MCF 10A (cell line): ENCODE data around the gene SIGLEC11. TPM values are rescaled to one million over a fixed set of nuclear protein-coding genes. Genes with fewer than 3 reads are reported as not detected.
A peak's percentile ranks its signal among the peaks of the same experiment; 100 is the strongest.
"Not testable (repeated sequence)": the region's sequence is repeated elsewhere in the genome, so short reads cannot be mapped to it uniquely, and the experiment has no call there.

Source experiments
- BruUV-seq: library from RNA; stranded (reverse); fragments of 400-500 nt; replicated peaks from 2 replicates; lab custom pipeline; 2021; lab: Mats Ljungman, UMichigan
- CTCF ChIA-PET: fragments of 300-600 bp; sonication (Branson Sonifier 250); formaldehyde crosslinking; extraction: SDS; loops from one replicate; lab custom pipeline; 2021; ENCODE audit warnings: antibody characterized with exemption, inconsistent platforms; lab: Yijun Ruan, JAX
- POLR2A ChIA-PET: fragments of 300-600, 350-650 bp; sonication (Branson Sonifier 250); formaldehyde crosslinking; extraction: SDS; loops from one replicate; lab custom pipeline; 2020; ENCODE audit warnings: antibody characterized with exemption, inconsistent platforms; lab: Yijun Ruan, JAX
- DNase-seq: peaks from one replicate; pipeline ENCODE4 v3.0.0-alpha.2; 2018; ENCODE audit not compliant: unreplicated experiment
- H3K27ac Mint-ChIP-seq: one replicate; pipeline ENCODE4 v1.8.0; 2022; ENCODE audit warnings: mild to moderate bottlenecking, low read depth, mixed read lengths; ENCODE audit not compliant: unreplicated experiment
- H3K27me3 Mint-ChIP-seq: one replicate; pipeline ENCODE4 v1.8.0; 2022; ENCODE audit warnings: mixed read lengths; ENCODE audit not compliant: insufficient read depth, unreplicated experiment
- H3K36me3 Mint-ChIP-seq: one replicate; pipeline ENCODE4 v1.8.0; 2022; ENCODE audit warnings: mild to moderate bottlenecking, moderate library complexity, mixed read lengths; ENCODE audit not compliant: insufficient read depth, unreplicated experiment
- H3K4me1 Mint-ChIP-seq: one replicate; pipeline ENCODE4 v1.8.0; 2022; ENCODE audit warnings: mixed read lengths; ENCODE audit not compliant: insufficient read depth, unreplicated experiment
- H3K4me3 Mint-ChIP-seq: one replicate; pipeline ENCODE4 v1.8.0; 2022; ENCODE audit warnings: mild to moderate bottlenecking, moderate library complexity, mixed read lengths; ENCODE audit not compliant: unreplicated experiment
- H3K9me3 Mint-ChIP-seq: one replicate; pipeline ENCODE4 v1.8.0; 2022; ENCODE audit warnings: mixed read lengths; ENCODE audit not compliant: unreplicated experiment
- intact Hi-C: fragments of 100-400 bp; cut with micrococcal nuclease; formaldehyde crosslinking; loops from 2 replicates; pipeline ENCODE4 v1.14.1; 2022
- total RNA-seq: library from RNA; stranded (reverse); gene quantifications from 2 replicates; pipeline ENCODE4 v1.2.3, GENCODE V29; 2022
- TF ChIP-seq, protein P1 (sequence below): fragments of 200-600 bp; IDR thresholded peaks from one replicate; pipeline ENCODE4 v1.8.0; 2022; ENCODE audit warnings: antibody characterized with exemption, mild to moderate bottlenecking; ENCODE audit not compliant: unreplicated experiment

The SIGLEC11 gene
- total RNA-seq, 1 experiment from 2014 or later = not detected

DNA sequence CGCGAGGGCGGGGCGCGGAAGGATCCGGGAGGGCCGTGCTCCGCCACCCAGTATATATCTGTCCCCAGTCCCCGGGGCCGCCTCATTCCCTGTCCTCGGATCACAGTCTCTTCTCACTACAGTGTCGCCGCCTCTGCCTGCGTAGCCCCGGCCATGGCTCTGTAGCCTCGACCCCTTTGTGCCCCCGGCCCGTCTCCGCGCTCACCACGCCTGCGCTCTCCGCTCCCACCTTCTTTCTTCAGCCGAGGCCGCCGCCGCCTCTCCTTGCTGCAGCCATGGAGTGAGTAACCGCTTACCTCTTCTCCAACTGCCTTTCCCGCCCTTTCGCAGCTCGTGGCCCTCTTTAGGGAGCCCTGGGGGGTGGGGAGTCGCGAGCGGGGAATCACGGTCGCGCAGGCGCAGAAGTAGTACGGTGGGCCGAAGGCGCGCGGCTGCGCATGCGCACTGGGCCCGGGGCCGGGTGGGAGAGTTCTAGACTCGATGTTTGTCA, 31.8 kb downstream of the SIGLEC11 start, which contains the start of the genes ATF5 and NUP62:
Gene ATF5, plus strand, starts transcription at position 85 of the 490 bp plus-strand sequence. CDS start 1,646 bp downstream, outside the sequence.
Gene NUP62, minus strand, starts transcription at position 384 of the 490 bp plus-strand sequence. CDS start 19,697 bp downstream, outside the sequence.
- peak within 1 kb of the TSS; percentile 85 for H3K4me3 Mint-ChIP-seq
- H3K9me3 Mint-ChIP-seq = no peaks in the 10 kb centered on the region
- peaks cover 72% of the 10 kb centered on the region for H3K36me3 Mint-ChIP-seq
- CTCF ChIA-PET = interaction anchor here (0.6 to 2.4 kb wide), 4 partner anchors 10 to 426 kb away, joined by 3 to 10 read pairs (median 3); no protein-coding TSS in a partner anchor
- intact Hi-C loops = loop anchor here (2.0 kb wide), 2 partner anchors 52 to 162 kb away; partner anchors contain the start of genes AKT1S1, AP2A1 and TBC1D17
- peaks cover 16% of the 10 kb centered on the region for H3K4me1 Mint-ChIP-seq
- H3K27me3 Mint-ChIP-seq = no peaks in the 10 kb centered on the region
- DNase-seq = peak; percentile 89
- POLR2A ChIA-PET = interaction anchor here (0.6 to 4.1 kb wide), 20 partner anchors 10 to 1136 kb away, joined by 3 to 35 read pairs (median 4); partner anchors contain the start of genes AKT1S1, ALDH16A1, GYS1 and KLK13
- TF ChIP-seq, protein P1, sequence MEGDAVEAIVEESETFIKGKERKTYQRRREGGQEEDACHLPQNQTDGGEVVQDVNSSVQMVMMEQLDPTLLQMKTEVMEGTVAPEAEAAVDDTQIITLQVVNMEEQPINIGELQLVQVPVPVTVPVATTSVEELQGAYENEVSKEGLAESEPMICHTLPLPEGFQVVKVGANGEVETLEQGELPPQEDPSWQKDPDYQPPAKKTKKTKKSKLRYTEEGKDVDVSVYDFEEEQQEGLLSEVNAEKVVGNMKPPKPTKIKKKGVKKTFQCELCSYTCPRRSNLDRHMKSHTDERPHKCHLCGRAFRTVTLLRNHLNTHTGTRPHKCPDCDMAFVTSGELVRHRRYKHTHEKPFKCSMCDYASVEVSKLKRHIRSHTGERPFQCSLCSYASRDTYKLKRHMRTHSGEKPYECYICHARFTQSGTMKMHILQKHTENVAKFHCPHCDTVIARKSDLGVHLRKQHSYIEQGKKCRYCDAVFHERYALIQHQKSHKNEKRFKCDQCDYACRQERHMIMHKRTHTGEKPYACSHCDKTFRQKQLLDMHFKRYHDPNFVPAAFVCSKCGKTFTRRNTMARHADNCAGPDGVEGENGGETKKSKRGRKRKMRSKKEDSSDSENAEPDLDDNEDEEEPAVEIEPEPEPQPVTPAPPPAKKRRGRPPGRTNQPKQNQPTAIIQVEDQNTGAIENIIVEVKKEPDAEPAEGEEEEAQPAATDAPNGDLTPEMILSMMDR = no peak
- peak within 1 kb of the TSS; percentile 90 for H3K27ac Mint-ChIP-seq
- TSS peak; percentile 86 for BruUV-seq

DNA sequence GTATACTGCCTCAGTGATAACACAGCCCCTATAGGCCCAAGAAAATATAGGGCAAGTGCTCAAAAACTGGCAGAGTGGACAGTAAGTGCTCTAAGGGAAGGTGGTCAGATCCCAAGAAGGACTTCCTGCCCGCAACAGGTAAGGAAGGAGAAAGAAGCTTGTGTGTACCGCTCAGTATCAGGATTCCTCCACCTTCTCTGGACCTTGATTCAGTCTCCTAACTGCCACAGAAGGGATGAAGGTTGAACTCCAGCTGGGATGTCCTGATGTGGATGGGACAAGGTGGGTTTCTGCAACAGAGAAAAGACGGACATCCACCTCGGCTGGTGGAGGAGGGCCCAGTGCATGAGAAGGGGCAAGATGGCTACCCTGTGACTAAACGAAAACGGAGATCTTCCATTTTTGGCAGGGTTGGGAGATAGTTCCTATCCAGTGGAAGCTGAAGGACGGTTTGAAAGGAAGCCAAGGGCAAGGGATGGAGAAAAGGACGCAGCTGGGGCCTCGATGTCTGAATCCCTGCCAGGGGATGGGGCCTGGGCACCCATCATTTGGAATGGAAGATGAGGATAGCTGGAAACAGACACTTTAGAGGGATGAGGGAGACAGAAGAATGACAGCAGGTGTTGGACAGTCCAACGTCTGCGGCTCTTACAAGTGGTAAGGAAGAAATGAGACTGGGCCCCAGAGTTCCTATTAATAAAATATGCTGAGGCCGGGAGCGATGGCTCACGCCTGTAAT, 33.3 kb downstream of the SIGLEC11 start:
- intact Hi-C loops = loop anchor here (2.0 kb wide), 2 partner anchors 51 to 161 kb away; partner anchors contain the start of genes AKT1S1, AP2A1 and TBC1D17
- H3K27ac Mint-ChIP-seq = peak overlapping the region; percentile 90
- BruUV-seq = no TSS peak
- H3K9me3 Mint-ChIP-seq = no peaks in the 10 kb centered on the region
- TF ChIP-seq, protein P1 = no peak
- H3K36me3 Mint-ChIP-seq = peaks cover 65% of the 10 kb centered on the region
- no peaks in the 10 kb centered on the region for H3K27me3 Mint-ChIP-seq
- POLR2A ChIA-PET = interaction anchor here (0.7 to 4.1 kb wide), 13 partner anchors 8 to 348 kb away, joined by 3 to 35 read pairs (median 5); partner anchors contain the start of genes AKT1S1, PNKP, PTOV1 and RRAS
- DNase-seq = no peak
- CTCF ChIA-PET = interaction anchor here (0.6 kb wide), 1 partner anchor 457 kb away, joined by 4 read pairs; no protein-coding TSS in a partner anchor
- H3K4me3 Mint-ChIP-seq = peak overlapping the region; percentile 85
- peaks cover 16% of the 10 kb centered on the region for H3K4me1 Mint-ChIP-seq

DNA sequence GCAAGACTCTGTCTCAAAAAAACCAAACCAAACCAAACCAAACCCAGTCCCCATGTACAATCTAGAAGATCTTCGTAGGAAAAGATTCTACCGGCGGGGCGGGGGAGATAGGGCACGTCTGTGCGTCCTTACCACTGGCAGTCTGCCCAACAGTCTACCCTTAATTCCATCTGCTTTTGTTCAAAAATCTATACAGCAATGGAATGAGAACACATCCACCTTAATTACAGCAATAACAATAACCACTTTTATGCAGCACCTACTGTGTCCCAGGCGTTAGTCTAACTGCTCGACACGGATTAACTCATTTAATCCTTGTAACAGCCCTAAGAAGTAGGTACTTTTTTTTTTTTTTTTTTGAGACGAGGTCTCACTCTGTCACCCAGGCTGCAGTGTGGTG, 34.5 kb downstream of the SIGLEC11 start:
- DNase-seq = no peak
- TF ChIP-seq, protein P1 = no peak
- CTCF ChIA-PET = no interaction called here
- POLR2A ChIA-PET = no interaction called here
- Mint-ChIP-seq H3K4me1 (peaks cover 22% of the 10 kb centered on the region), H3K27me3 (no peaks in the 10 kb centered on the region), H3K9me3 (no peaks in the 10 kb centered on the region), H3K36me3 (peaks cover 63% of the 10 kb centered on the region), H3K27ac (no peak overlapping the region), H3K4me3 (no peak overlapping the region)
- intact Hi-C loops = no loop called here
- no TSS peak for BruUV-seq

DNA sequence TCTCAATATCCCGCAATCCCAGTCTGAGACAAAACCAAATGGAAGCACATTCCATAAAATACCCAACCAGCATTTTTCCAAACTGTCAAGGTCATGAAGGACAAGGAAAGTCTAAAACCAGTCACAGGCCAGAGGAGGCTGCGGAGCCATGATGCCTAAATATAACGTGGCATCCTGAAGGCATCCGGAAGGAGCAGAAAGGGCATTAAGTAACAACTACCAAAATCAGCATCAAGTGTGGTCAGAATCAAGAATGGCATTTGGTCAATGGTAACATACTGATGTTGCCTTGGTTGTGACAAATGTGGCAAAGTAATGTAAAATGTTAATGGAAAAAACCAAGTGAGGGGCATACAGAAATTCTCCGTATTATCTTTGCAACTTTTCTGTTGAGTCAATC, 35.5 kb downstream of the SIGLEC11 start:
- ChIA-PET CTCF (no interaction called here), POLR2A (no interaction called here)
- H3K27me3 Mint-ChIP-seq = no peaks in the 10 kb centered on the region
- H3K4me3 Mint-ChIP-seq = no peak overlapping the region
- TF ChIP-seq, protein P1 = no peak
- peaks cover 57% of the 10 kb centered on the region for H3K36me3 Mint-ChIP-seq
- no TSS peak for BruUV-seq
- H3K27ac Mint-ChIP-seq = no peak overlapping the region
- no peak for DNase-seq
- no peaks in the 10 kb centered on the region for H3K9me3 Mint-ChIP-seq
- H3K4me1 Mint-ChIP-seq = peaks cover 23% of the 10 kb centered on the region
- intact Hi-C loops = no loop called here

DNA sequence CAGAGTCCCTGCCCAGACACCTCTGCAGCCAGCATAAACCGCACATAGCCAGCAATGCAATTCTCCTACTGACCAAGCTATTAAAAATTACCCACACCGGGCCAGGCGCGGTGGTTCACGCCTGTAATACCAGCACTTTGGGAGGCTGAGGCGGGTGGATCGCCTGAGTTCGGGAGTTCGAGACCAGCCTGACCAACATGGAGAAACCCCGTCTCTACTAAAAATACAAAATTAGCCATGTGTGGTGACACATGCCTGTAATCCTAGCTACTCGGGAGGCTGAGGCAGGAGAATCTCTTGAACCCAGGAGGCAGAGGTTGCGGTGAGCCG, 36.1 kb downstream of the SIGLEC11 start:
- intact Hi-C loops, H3K9me3 Mint-ChIP-seq, H3K27me3 Mint-ChIP-seq, BruUV-seq, H3K4me3 Mint-ChIP-seq, DNase-seq, H3K27ac Mint-ChIP-seq: not testable (repeated sequence)
- Mint-ChIP-seq H3K36me3 (peaks cover 56% of the 10 kb centered on the region), H3K4me1 (peaks cover 17% of the 10 kb centered on the region)
- ChIA-PET CTCF (interaction anchor here (0.7 kb wide), 1 partner anchor 12 kb away, joined by 3 read pairs; no protein-coding TSS in a partner anchor), POLR2A (interaction anchor here (0.6 to 0.9 kb wide), 2 partner anchors 38 to 47 kb away, joined by 4 read pairs; partner anchors contain the start of gene TBC1D17)
